ENCODE results near the gene CHST11. TPM values are rescaled to one million over a fixed set of nuclear protein-coding genes. Genes with fewer than 3 reads are reported as not detected.

Gene CHST11
- total and polyA plus RNA-seq, 9 of the 15 experiments (the other 6 are each of a cell fraction or from before 2014, with no cell fraction given): 2.3 to 38.7 (median 15.0) TPM

GRCh38 chr12:104792570-104792969, 335.8 kb downstream of the CHST11 start (continued):
- TF ChIP-seq CUX1 (CRISPR knock-in tag; IDR thresholded peaks at IDR 0.05) (no peak), E2F3 (CRISPR knock-in tag; IDR thresholded peaks at IDR 0.05) (no peak), ZNF639 (CRISPR knock-in tag; conservative IDR thresholded peaks at IDR 0.05 in 1 of 2, IDR thresholded peaks at IDR 0.05 in 1 of 2) (0 out of 4 replicates have a peak, but pooled peaks of 1 of the 2 experiments have one; percentile 22), NFE2 (IDR thresholded peaks at IDR 0.05; ENCODE audit: low read depth) (peak; percentile 26; the same call in 1 of the 2 replicates)
